GM12892 (cell line): ENCODE data around the gene B9D1.

ENCODE experiments used
- DNase-seq: peaks from one replicate; pipeline ENCODE4 v3.0.0; 2011; ENCODE audit not compliant: insufficient read length
- FAIRE-seq: peaks from 2 replicates; lab custom pipeline; 2011; peaks lifted over from hg19 to GRCh38; lab: Jason Lieb, UNC
- POLR2A ChIP-seq: IDR thresholded peaks from 2 replicates; pipeline ENCODE4 v1.6.1; 2011; ENCODE audit warnings: low read depth, low read length, control low read depth
- POLR2AphosphoS5 ChIP-seq: IDR thresholded peaks from 2 replicates; pipeline ENCODE4 v1.6.1; 2011; ENCODE audit warnings: low read depth, low read length, control low read depth
- TAF1 ChIP-seq: IDR thresholded peaks from 2 replicates; pipeline ENCODE4 v1.6.1; 2011; ENCODE audit warnings: low read depth, mild to moderate bottlenecking, control low read depth, low read length, borderline replicate concordance

Gene B9D1

DNA sequence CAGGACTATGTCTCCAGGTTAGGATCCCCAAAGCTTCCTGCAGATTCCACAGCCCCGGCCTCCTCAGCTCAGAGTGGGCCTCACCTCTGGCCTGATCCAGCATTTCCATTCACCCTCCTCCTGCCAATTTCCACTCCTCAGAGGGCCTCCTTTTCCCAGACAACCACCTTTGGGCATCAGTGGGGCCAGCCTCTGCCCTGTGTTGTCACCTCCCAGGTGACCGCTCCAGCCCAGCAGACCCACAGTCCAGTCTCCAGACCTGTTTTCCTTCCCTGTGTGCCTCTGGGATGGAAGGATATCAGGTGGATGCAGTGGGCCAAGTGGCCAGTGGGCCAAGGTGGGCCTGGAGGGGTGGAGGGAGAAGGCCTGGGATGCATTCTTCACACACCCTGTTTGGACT is 32.7 kb downstream of the B9D1 start:
- FAIRE-seq = no peak
- TF ChIP-seq POLR2AphosphoS5 (no peak), TAF1 (no peak), POLR2A (no peak)
- DNase-seq = no peak

GRCh38 chr17:19329136-19329535 is 33.4 kb downstream of the B9D1 start:
- no peak for DNase-seq
- no peak for FAIRE-seq
- TF ChIP-seq POLR2A (no peak), POLR2AphosphoS5 (no peak), TAF1 (no peak)

DNA sequence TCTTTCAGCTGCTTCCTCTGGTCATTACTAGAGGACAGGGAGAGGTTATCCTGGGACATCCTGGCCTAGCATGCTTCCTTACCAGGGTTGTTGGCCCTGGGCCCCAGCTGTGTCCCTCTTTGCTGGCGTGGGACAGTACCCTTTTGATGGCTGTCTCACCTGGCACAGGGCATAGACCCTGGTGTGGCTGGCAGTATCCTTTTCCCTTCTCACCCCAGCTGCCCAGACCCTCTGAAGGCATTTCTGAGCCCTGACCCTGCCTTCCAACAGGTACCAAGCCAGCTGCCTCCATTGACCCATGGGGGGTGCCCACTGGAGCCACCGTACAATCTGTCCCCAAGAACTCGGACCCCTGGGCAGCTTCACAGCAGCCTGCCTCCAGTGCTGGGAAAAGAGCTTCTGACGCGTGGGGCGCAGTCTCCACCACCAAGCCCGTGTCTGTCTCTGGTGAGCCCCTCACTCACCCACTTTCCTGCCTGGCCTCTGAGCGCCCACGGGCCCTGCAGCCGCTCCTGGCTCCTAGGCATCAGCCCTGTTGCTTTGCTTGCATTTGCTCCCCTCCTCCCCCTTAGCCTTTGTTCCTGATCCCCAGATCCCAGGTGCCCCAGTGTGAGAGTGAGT is 34.0 kb downstream of the B9D1 start:
- FAIRE-seq (no peak), DNase-seq (no peak)
- TF ChIP-seq POLR2AphosphoS5 (no peak), POLR2A (no peak), TAF1 (no peak)

DNA sequence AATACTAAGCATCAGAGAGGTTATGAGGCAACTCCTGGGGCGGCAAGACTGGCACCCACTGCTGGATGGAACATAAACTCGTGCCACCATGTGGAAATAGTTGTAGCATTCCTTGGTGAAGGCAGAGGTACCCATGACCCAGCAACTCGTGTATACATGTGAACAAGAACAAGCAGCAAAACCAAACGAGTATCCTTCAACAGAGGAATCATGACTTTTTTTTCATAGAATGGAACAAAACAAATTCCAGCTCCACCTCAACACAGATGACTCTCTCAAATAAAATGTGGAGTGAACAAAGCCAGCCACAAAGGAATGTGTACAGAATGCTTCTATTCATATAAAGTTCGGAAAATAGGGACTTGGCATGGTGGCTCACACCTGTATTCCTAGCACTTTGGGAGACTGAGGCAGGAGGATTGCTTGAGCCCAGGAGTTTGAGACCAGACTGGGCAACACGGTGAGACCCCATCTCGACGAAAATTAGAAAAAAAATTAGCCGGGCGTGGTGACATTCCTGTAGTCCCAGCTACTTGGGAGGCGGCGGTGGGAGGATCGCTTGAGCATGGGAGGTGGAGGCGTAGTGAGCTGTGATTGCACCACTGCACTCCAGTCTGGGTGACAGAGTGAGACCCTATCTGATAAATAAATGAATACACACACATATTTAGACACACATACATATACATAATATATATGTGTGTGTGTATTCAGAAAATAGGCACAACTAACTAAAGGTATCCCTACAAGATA is 35.3 kb downstream of the B9D1 start:
- TF ChIP-seq POLR2A = no peak
- TF ChIP-seq POLR2AphosphoS5 = no peak
- no peak for TF ChIP-seq TAF1
- DNase-seq = no peak
- FAIRE-seq = no peak

- DNase-seq (no peak), FAIRE-seq (no peak)
- TF ChIP-seq POLR2A (no peak), TAF1 (no peak), POLR2AphosphoS5 (no peak)
Observed at GRCh38 chr17:19325542-19325941, 37.0 kb downstream of the B9D1 start.

GRCh38 chr17:19322861-19323260 is 39.7 kb downstream of the B9D1 start:
- DNase-seq (no peak), FAIRE-seq (no peak)
- TF ChIP-seq TAF1 (no peak), POLR2AphosphoS5 (no peak), POLR2A (no peak)

- FAIRE-seq = no peak
- no peak for TF ChIP-seq POLR2AphosphoS5
- no peak for TF ChIP-seq POLR2A
- no peak for TF ChIP-seq TAF1
Observed at GRCh38 chr17:19322129-19322505, 40.4 kb downstream of the B9D1 start.

DNA sequence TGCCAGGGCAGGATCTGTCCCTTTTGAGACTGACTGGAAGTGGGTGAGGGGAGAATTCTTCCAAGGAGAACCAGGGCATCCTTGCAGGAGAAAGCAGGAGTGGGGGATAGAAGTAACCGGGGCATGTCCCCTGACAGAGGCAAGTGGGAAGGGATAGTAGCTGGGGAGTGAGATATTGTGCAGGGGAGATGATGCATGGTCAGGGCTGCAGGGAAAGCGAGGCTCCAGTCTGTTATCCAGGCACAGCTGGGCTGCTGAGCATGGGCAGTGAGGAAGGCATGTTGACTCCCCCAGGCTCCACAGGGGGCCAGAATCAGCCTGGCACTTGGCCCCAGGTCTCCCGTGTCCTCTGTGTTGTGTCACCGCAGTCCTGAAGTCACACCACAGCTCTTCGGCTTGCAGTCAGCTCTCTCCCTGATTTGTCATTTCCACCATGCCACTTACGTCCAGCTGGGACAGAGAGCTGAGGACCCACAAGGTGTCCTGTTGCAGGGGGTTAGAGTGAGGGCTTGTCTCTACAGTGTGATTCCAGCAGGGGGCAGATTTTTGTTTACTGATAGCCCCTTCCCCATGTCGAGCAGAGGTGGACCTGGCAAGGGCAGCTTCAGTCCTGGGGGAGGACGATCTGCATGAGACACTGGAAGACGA is 40.9 kb downstream of the B9D1 start:
- FAIRE-seq (no peak), DNase-seq (no peak)
- TF ChIP-seq TAF1 (no peak), POLR2A (no peak), POLR2AphosphoS5 (no peak)

More at GRCh38 chr17:19322129-19322505, 40.4 kb downstream of the B9D1 start:
- DNase-seq = no peak

- no peak for TF ChIP-seq POLR2A
- FAIRE-seq (no peak), DNase-seq (no peak)
Observed at GRCh38 chr17:19320876-19321275, 41.6 kb downstream of the B9D1 start.

DNA sequence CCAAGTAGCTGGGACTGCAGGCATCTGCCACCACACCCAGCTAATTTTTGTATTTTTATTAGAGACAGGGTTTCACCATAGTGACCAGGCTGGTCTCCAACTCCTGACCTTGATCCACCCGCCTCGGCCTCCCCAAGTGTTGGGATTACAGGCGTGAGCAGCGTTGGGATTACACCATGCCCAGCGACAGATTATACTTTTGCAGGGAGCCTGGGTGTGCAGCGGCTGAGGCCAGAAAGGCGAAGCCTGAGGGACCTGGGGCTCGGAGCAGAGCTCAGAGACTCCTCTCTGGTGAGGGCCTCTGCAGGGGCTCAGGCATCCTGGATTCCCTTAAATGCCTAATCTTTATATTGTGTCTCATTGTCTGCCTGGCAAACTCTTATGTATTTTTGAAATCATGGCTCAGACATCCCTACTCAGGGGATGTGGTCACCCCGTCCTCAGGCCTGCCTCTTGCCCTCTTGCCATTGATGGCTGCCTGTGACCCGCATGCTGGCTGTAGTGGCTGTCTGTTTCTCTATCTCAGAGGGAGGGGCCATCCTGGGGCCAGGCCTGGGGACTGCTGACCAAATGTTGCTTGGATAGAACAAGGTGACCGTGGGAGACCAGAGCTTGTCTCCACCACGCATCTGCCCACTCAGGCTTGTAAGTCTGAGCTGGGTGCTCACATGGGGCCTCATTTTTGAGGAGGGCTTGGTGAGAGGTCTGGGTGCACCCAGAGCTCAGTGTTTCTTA is 42.6 kb downstream of the B9D1 start:
- DNase-seq = no peak
- no peak for FAIRE-seq
- no peak for TF ChIP-seq TAF1
- no peak for TF ChIP-seq POLR2A
- no peak for TF ChIP-seq POLR2AphosphoS5

DNA sequence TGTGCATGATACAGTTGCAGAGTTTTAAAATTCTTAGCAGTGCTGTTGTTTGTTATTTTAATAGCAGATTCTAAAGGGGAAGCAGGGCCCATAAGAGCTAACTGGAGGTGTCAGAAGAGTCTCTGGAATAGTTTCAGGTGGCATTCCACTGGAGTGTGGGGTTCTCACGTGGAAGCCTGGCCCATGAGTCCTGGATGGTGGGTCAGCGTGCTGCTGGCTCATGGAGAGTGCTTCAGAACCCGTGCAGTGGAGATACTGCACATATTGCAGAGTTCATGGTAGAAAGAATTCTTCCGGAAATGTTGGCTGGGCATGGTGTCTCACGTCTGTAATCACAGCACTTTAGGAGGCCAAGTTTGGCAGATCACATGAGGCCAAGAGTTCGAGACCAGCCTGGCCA is 43.9 kb downstream of the B9D1 start:
- FAIRE-seq (no peak), DNase-seq (no peak)
- TF ChIP-seq TAF1 (no peak), POLR2A (no peak), POLR2AphosphoS5 (no peak)
